WTC11 (cell line): ENCODE data around the gene FOXS1. TPM values are rescaled to one million over a fixed set of nuclear protein-coding genes. Genes with fewer than 3 reads are reported as not detected.
A peak's percentile ranks its signal among the peaks of the same experiment; 100 is the strongest.

ENCODE experiments used
- ATAC-seq: fragments of 200-7000 bp; cut with Tn5 transposase; 2 replicates; pipeline ENCODE4 v1.10.0; 2021; ENCODE audit warnings: mild to moderate bottlenecking, moderate library complexity
- CTCF ChIA-PET: fragments of 300-600 bp; sonication (Branson Sonifier 250); formaldehyde crosslinking; loops from one replicate; lab custom pipeline; 2021; ENCODE audit warnings: antibody characterized with exemption; lab: Charles Lee
- POLR2A ChIA-PET: fragments of 350-600 bp; sonication (Branson Sonifier 250); formaldehyde crosslinking; loops from one replicate; lab custom pipeline; 2021; ENCODE audit warnings: antibody characterized with exemption; lab: Charles Lee
- DNase-seq: peaks from one replicate; pipeline ENCODE4 v3.0.0; 2021; ENCODE audit warnings: low spot score
- H3K27ac Mint-ChIP-seq: 2 replicates; pipeline ENCODE4 v1.8.0; 2021; ENCODE audit warnings: mixed read lengths
- H3K27me3 Mint-ChIP-seq: 2 replicates; pipeline ENCODE4 v1.8.0; 2021; ENCODE audit warnings: low read depth, mild to moderate bottlenecking, moderate library complexity, mixed read lengths
- H3K36me3 Mint-ChIP-seq: 2 replicates; pipeline ENCODE4 v1.8.0; 2021; ENCODE audit warnings: mixed read lengths
- H3K4me1 Mint-ChIP-seq: 2 replicates; pipeline ENCODE4 v1.8.0; 2022; ENCODE audit warnings: mixed read lengths
- H3K4me3 Mint-ChIP-seq: 2 replicates; pipeline ENCODE4 v1.8.0; 2021; ENCODE audit warnings: mild to moderate bottlenecking, moderate library complexity, mixed read lengths
- H3K9me3 Mint-ChIP-seq: 2 replicates; pipeline ENCODE4 v1.8.0; 2021; ENCODE audit warnings: mixed read lengths
- ATF1 ChIP-seq: sonication (generic); formaldehyde crosslinking; IDR thresholded peaks from 2 replicates; pipeline ENCODE4 v1.8.1; 2023; ENCODE audit warnings: mild to moderate bottlenecking, moderate library complexity, missing genetic modification reagents
- CREB1 ChIP-seq: sonication (generic); formaldehyde crosslinking; IDR thresholded peaks from 2 replicates; pipeline ENCODE4 v1.8.0; 2023; ENCODE audit warnings: mild to moderate bottlenecking, missing genetic modification reagents
- EMX1 ChIP-seq: fragments of 250-450 bp; sonication (Bioruptor Pico); IDR thresholded peaks from 2 replicates; pipeline ENCODE4 v1.8.0; 2021; ENCODE audit warnings: mild to moderate bottlenecking
- ETV6 ChIP-seq: sonication (generic); formaldehyde crosslinking; IDR thresholded peaks from 2 replicates; pipeline ENCODE4 v1.8.1; 2022; ENCODE audit warnings: mild to moderate bottlenecking, missing genetic modification reagents
- FOXJ3 ChIP-seq: sonication (generic); formaldehyde crosslinking; IDR thresholded peaks from 2 replicates; pipeline ENCODE4 v1.9.0; 2021; ENCODE audit warnings: missing genetic modification reagents, mild to moderate bottlenecking, borderline replicate concordance
- GTF2I ChIP-seq: fragments of 250-450 bp; sonication (Bioruptor Pico); conservative IDR thresholded peaks from 2 replicates; pipeline ENCODE4 v1.4.0; 2021; ENCODE audit warnings: mild to moderate bottlenecking
- JAZF1 ChIP-seq: fragments of 250-450 bp; sonication (Bioruptor Pico); IDR thresholded peaks from 2 replicates; pipeline ENCODE4 v1.9.0; 2021; ENCODE audit warnings: moderate library complexity, mild to moderate bottlenecking, inconsistent platforms
- JUN ChIP-seq: sonication (generic); formaldehyde crosslinking; IDR thresholded peaks from 2 replicates; pipeline ENCODE4 v1.8.0; 2023; ENCODE audit warnings: mild to moderate bottlenecking, missing genetic modification reagents
- NFE2L1 ChIP-seq: sonication (generic); formaldehyde crosslinking; IDR thresholded peaks from 2 replicates; pipeline ENCODE4 v1.8.1; 2023; ENCODE audit warnings: missing genetic modification reagents
- NR2C2 ChIP-seq: sonication (generic); formaldehyde crosslinking; IDR thresholded peaks from 2 replicates; pipeline ENCODE4 v1.8.0; 2022; ENCODE audit warnings: mild to moderate bottlenecking, missing genetic modification reagents
- NR3C1 ChIP-seq: sonication (generic); formaldehyde crosslinking; conservative IDR thresholded peaks from 2 replicates; pipeline ENCODE4 v1.8.1; 2023; ENCODE audit warnings: low read depth, mild to moderate bottlenecking, missing genetic modification reagents
- PRRX2 ChIP-seq: fragments of 250-450 bp; sonication (Bioruptor Pico); IDR thresholded peaks from 2 replicates; pipeline ENCODE4 v1.8.0; 2021; ENCODE audit warnings: mild to moderate bottlenecking
- SMAD3 ChIP-seq: sonication (generic); formaldehyde crosslinking; IDR thresholded peaks from 2 replicates; pipeline ENCODE4 v1.8.0; 2022; ENCODE audit warnings: missing genetic modification reagents, mild to moderate bottlenecking, borderline replicate concordance
- SP1 ChIP-seq: sonication (generic); formaldehyde crosslinking; conservative IDR thresholded peaks from 2 replicates; pipeline ENCODE4 v1.8.1; 2022; ENCODE audit warnings: missing genetic modification reagents
- TCF7 ChIP-seq: sonication (generic); formaldehyde crosslinking; IDR thresholded peaks from 2 replicates; pipeline ENCODE4 v1.8.0; 2022; ENCODE audit warnings: mild to moderate bottlenecking, low read depth, missing genetic modification reagents, moderate library complexity
- TEAD1 ChIP-seq: sonication (generic); formaldehyde crosslinking; IDR thresholded peaks from 2 replicates; pipeline ENCODE4 v1.8.0; 2022; ENCODE audit warnings: mild to moderate bottlenecking, missing genetic modification reagents
- total RNA-seq: library from RNA; stranded (reverse); gene quantifications from 3 replicates; pipeline ENCODE4 v1.2.3, GENCODE V29; 2021
- TF ChIP-seq, protein P1 (sequence below): sonication (generic); formaldehyde crosslinking; IDR thresholded peaks from 2 replicates; pipeline ENCODE4 v1.8.0; 2022; ENCODE audit warnings: mild to moderate bottlenecking, missing genetic modification reagents
- TF ChIP-seq, protein P2 (sequence below): fragments of 250-450 bp; sonication (Bioruptor Pico); IDR thresholded peaks from 2 replicates; pipeline ENCODE4 v1.9.0; 2021; ENCODE audit warnings: mild to moderate bottlenecking
- TF ChIP-seq, protein P3 (sequence below): fragments of 250-450 bp; sonication (Bioruptor Pico); IDR thresholded peaks from 2 replicates; pipeline ENCODE4 v1.9.0; 2021; ENCODE audit warnings: mild to moderate bottlenecking
- TF ChIP-seq, protein P4 (sequence below): sonication (generic); formaldehyde crosslinking; IDR thresholded peaks from 2 replicates; pipeline ENCODE4 v1.8.0; 2022; ENCODE audit warnings: missing genetic modification reagents
- TF ChIP-seq, protein P5 (sequence below): sonication (generic); formaldehyde crosslinking; IDR thresholded peaks from 2 replicates; pipeline ENCODE4 v1.8.1; 2022; ENCODE audit warnings: low read depth, mild to moderate bottlenecking, moderate library complexity, missing genetic modification reagents, borderline replicate concordance
- TF ChIP-seq, protein P6 (sequence below): fragments of 250-450 bp; sonication (Bioruptor Pico); IDR thresholded peaks from 2 replicates; pipeline ENCODE4 v1.9.0; 2021; ENCODE audit warnings: mild to moderate bottlenecking, borderline replicate concordance

FOXS1 gene
- total RNA-seq, 1 experiment from 2014 or later, result not detected

DNA sequence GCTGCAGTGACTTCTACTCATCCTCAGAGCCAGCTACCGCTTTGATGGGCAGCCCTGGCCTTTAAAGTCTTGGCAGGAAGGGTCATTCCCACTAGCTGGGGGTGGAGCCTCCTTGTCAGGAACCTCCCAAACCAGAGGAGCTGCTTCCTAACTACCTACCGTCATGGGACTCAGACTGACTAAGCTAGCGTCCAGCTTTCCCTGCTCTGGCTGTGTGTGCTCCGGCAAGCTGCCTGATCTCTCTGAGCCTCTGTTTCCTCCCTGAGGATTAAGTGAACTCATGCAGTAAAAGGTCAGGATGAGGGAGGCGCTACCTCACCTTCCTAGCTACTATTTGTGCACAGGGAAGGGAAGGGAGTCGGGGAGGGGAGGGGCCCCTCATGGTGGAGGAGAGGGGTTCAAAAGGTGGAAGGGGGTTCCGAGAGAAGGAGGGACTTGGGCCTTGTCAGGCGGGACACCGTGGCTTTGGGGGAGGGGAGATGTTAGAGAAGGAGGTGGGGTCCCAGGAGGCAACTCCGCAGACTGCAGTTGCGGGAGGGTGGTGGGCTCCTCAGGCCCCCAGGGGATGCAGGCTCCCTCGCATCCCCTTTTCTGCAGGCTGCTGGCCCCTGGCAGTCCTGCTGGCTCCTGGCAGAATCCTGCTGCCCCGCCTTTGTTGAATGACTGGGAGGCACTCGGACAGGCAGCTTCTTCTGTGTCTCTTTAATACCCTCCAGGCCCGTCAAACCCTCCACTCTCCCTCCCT, 15.2 kb upstream of the FOXS1 start:
- Mint-ChIP-seq H3K27ac (no peak overlapping the region), H3K4me1 (peaks cover 15% of the 10 kb centered on the region)
- DNase-seq, result peak; percentile 41

DNA sequence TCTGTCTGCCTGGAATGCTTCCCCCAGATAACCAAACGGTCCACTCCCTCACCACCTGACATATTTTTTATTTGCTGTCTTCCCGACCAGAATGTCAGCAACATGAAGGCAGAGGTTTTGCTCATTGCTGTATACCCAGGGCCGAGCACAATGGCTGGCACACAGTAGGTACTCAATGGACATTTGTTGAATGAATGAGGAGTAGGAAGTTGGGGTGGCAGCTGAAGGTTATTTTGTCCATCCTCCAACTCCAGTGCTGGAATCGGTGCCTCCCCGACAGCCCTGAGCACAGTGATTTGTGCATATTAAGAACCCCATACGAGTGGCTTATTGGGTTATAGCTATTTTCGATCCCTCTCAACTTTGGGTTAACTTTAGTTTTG, 14.6 kb upstream of the FOXS1 start:
- Mint-ChIP-seq H3K27me3 (peaks cover 35% of the 10 kb centered on the region), H3K27ac (no peak overlapping the region), H3K4me1 (peaks cover 15% of the 10 kb centered on the region), H3K4me3 (peak overlapping the region; percentile 72), H3K36me3 (no peaks in the 10 kb centered on the region), H3K9me3 (no peaks in the 10 kb centered on the region)
- DNase-seq, result no peak
- no peak for ATAC-seq
- ChIA-PET CTCF (interaction anchor here (0.7 to 3.6 kb wide), 15 partner anchors 8 to 171 kb away, joined by 3 to 28 read pairs (median 6); partner anchors contain the start of genes FOXS1, PDRG1 and XKR7), POLR2A (interaction anchor here (1.0 to 1.6 kb wide), 4 partner anchors 10 to 109 kb away, joined by 3 to 6 read pairs (median 5); partner anchors contain the start of genes DUSP15, PDRG1 and TTLL9)
- TF ChIP-seq EMX1 (CRISPR knock-in tag) (no peak), JAZF1 (no peak), JUN (no peak), TEAD1 (CRISPR knock-in tag) (no peak), GTF2I (no peak), FOXJ3 (no peak), NFE2L1 (CRISPR knock-in tag) (no peak), ATF1 (CRISPR knock-in tag) (no peak), NR2C2 (CRISPR knock-in tag) (no peak), CREB1 (CRISPR knock-in tag) (no peak), TCF7 (CRISPR knock-in tag) (no peak), PRRX2 (CRISPR knock-in tag) (no peak), SP1 (CRISPR knock-in tag) (no peak), SMAD3 (CRISPR knock-in tag) (no peak)
- TF ChIP-seq, protein P1, sequence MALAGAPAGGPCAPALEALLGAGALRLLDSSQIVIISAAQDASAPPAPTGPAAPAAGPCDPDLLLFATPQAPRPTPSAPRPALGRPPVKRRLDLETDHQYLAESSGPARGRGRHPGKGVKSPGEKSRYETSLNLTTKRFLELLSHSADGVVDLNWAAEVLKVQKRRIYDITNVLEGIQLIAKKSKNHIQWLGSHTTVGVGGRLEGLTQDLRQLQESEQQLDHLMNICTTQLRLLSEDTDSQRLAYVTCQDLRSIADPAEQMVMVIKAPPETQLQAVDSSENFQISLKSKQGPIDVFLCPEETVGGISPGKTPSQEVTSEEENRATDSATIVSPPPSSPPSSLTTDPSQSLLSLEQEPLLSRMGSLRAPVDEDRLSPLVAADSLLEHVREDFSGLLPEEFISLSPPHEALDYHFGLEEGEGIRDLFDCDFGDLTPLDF, result no peak
- TF ChIP-seq, protein P2, sequence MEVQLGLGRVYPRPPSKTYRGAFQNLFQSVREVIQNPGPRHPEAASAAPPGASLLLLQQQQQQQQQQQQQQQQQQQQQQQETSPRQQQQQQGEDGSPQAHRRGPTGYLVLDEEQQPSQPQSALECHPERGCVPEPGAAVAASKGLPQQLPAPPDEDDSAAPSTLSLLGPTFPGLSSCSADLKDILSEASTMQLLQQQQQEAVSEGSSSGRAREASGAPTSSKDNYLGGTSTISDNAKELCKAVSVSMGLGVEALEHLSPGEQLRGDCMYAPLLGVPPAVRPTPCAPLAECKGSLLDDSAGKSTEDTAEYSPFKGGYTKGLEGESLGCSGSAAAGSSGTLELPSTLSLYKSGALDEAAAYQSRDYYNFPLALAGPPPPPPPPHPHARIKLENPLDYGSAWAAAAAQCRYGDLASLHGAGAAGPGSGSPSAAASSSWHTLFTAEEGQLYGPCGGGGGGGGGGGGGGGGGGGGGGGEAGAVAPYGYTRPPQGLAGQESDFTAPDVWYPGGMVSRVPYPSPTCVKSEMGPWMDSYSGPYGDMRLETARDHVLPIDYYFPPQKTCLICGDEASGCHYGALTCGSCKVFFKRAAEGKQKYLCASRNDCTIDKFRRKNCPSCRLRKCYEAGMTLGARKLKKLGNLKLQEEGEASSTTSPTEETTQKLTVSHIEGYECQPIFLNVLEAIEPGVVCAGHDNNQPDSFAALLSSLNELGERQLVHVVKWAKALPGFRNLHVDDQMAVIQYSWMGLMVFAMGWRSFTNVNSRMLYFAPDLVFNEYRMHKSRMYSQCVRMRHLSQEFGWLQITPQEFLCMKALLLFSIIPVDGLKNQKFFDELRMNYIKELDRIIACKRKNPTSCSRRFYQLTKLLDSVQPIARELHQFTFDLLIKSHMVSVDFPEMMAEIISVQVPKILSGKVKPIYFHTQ (CRISPR knock-in tag), result no peak
- TF ChIP-seq, protein P3, sequence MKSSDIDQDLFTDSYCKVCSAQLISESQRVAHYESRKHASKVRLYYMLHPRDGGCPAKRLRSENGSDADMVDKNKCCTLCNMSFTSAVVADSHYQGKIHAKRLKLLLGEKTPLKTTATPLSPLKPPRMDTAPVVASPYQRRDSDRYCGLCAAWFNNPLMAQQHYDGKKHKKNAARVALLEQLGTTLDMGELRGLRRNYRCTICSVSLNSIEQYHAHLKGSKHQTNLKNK (CRISPR knock-in tag), result no peak
- TF ChIP-seq, protein P4, sequence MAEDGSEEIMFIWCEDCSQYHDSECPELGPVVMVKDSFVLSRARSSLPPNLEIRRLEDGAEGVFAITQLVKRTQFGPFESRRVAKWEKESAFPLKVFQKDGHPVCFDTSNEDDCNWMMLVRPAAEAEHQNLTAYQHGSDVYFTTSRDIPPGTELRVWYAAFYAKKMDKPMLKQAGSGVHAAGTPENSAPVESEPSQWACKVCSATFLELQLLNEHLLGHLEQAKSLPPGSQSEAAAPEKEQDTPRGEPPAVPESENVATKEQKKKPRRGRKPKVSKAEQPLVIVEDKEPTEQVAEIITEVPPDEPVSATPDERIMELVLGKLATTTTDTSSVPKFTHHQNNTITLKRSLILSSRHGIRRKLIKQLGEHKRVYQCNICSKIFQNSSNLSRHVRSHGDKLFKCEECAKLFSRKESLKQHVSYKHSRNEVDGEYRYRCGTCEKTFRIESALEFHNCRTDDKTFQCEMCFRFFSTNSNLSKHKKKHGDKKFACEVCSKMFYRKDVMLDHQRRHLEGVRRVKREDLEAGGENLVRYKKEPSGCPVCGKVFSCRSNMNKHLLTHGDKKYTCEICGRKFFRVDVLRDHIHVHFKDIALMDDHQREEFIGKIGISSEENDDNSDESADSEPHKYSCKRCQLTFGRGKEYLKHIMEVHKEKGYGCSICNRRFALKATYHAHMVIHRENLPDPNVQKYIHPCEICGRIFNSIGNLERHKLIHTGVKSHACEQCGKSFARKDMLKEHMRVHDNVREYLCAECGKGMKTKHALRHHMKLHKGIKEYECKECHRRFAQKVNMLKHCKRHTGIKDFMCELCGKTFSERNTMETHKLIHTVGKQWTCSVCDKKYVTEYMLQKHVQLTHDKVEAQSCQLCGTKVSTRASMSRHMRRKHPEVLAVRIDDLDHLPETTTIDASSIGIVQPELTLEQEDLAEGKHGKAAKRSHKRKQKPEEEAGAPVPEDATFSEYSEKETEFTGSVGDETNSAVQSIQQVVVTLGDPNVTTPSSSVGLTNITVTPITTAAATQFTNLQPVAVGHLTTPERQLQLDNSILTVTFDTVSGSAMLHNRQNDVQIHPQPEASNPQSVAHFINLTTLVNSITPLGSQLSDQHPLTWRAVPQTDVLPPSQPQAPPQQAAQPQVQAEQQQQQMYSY (CRISPR knock-in tag), result no peak
- TF ChIP-seq, protein P5, sequence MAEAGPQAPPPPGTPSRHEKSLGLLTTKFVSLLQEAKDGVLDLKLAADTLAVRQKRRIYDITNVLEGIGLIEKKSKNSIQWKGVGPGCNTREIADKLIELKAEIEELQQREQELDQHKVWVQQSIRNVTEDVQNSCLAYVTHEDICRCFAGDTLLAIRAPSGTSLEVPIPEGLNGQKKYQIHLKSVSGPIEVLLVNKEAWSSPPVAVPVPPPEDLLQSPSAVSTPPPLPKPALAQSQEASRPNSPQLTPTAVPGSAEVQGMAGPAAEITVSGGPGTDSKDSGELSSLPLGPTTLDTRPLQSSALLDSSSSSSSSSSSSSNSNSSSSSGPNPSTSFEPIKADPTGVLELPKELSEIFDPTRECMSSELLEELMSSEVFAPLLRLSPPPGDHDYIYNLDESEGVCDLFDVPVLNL, result no peak
- TF ChIP-seq, protein P6, sequence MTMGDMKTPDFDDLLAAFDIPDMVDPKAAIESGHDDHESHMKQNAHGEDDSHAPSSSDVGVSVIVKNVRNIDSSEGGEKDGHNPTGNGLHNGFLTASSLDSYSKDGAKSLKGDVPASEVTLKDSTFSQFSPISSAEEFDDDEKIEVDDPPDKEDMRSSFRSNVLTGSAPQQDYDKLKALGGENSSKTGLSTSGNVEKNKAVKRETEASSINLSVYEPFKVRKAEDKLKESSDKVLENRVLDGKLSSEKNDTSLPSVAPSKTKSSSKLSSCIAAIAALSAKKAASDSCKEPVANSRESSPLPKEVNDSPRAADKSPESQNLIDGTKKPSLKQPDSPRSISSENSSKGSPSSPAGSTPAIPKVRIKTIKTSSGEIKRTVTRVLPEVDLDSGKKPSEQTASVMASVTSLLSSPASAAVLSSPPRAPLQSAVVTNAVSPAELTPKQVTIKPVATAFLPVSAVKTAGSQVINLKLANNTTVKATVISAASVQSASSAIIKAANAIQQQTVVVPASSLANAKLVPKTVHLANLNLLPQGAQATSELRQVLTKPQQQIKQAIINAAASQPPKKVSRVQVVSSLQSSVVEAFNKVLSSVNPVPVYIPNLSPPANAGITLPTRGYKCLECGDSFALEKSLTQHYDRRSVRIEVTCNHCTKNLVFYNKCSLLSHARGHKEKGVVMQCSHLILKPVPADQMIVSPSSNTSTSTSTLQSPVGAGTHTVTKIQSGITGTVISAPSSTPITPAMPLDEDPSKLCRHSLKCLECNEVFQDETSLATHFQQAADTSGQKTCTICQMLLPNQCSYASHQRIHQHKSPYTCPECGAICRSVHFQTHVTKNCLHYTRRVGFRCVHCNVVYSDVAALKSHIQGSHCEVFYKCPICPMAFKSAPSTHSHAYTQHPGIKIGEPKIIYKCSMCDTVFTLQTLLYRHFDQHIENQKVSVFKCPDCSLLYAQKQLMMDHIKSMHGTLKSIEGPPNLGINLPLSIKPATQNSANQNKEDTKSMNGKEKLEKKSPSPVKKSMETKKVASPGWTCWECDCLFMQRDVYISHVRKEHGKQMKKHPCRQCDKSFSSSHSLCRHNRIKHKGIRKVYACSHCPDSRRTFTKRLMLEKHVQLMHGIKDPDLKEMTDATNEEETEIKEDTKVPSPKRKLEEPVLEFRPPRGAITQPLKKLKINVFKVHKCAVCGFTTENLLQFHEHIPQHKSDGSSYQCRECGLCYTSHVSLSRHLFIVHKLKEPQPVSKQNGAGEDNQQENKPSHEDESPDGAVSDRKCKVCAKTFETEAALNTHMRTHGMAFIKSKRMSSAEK, result no peak

More for the DNA sequence above, 15.2 kb upstream of the FOXS1 start:
- ATAC-seq, result peak; percentile 8
- H3K27me3 Mint-ChIP-seq, result peaks cover 35% of the 10 kb centered on the region
- POLR2A ChIA-PET, result interaction anchor here (1.0 to 1.6 kb wide), 4 partner anchors 9 to 108 kb away, joined by 3 to 6 read pairs (median 5); partner anchors contain the start of genes DUSP15, PDRG1 and TTLL9
- H3K4me3 Mint-ChIP-seq, result peak overlapping the region; percentile 72
- TF ChIP-seq NR3C1 (0 out of 2 replicates have a peak, but pooled peaks have one; percentile 49), ETV6 (no peak)
- H3K9me3 Mint-ChIP-seq, result no peaks in the 10 kb centered on the region
- H3K36me3 Mint-ChIP-seq, result no peaks in the 10 kb centered on the region
- CTCF ChIA-PET, result interaction anchor here (0.7 to 3.6 kb wide), 17 partner anchors 8 to 231 kb away, joined by 3 to 28 read pairs (median 6); partner anchors contain the start of genes FOXS1, PDRG1 and XKR7
